ENCODE measurements around the gene KRTAP29-1.
"Not testable (repeated sequence)": the region's sequence is repeated elsewhere in the genome, so short reads cannot be mapped to it uniquely, and the experiment has no call there.

KRTAP29-1 gene

DNA sequence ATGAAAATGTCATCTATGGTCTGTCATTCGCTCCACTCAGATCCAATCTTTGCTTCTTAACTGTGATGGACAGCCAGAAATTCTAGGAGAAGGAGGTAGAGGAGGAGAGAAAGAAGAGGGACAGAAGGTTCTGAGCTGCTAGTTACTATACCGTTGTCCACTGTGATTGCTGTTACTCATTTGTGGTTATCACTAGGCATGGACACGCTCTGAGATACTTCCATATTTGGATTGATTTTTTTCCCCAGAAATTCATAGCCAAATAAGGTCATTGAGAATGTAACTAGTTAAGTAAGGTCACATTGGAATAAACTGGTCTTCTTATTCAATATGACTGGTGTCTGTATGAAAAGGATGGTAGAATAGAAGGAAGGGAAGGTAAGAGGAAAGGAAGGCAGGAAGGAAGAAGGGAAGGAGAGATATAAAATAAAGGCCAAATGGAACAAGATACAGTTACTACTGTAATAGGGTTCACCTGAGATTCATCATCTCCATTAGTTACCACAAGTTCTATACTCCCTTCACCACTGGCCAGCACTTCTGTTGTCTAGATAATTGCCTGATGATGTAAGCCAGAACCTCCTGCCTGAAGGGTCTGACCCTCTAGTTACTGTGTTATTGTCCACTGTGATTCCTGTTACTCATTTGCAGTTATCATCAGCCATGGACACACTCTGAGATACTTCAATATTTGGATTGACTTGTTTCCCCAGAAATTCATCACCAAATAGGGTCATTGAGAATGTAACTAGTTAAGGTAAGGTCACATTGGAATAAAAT lies 24.3 kb downstream of the KRTAP29-1 start:
- H3K27ac ChIP-seq, result no peak overlapping the region
- no peak for DNase-seq
- H3K9me3 ChIP-seq (ENCODE audit: severe bottlenecking), result no peaks in the 10 kb centered on the region
- peaks cover 66% of the 10 kb centered on the region for H3K27me3 ChIP-seq (ENCODE audit: insufficient read depth, low read depth, severe bottlenecking)
- H3K36me3 ChIP-seq, result no peaks in the 10 kb centered on the region
- no peak overlapping the region for H3K4me3 ChIP-seq (ENCODE audit: low read depth, low read length)
- TF ChIP-seq, protein P1, sequence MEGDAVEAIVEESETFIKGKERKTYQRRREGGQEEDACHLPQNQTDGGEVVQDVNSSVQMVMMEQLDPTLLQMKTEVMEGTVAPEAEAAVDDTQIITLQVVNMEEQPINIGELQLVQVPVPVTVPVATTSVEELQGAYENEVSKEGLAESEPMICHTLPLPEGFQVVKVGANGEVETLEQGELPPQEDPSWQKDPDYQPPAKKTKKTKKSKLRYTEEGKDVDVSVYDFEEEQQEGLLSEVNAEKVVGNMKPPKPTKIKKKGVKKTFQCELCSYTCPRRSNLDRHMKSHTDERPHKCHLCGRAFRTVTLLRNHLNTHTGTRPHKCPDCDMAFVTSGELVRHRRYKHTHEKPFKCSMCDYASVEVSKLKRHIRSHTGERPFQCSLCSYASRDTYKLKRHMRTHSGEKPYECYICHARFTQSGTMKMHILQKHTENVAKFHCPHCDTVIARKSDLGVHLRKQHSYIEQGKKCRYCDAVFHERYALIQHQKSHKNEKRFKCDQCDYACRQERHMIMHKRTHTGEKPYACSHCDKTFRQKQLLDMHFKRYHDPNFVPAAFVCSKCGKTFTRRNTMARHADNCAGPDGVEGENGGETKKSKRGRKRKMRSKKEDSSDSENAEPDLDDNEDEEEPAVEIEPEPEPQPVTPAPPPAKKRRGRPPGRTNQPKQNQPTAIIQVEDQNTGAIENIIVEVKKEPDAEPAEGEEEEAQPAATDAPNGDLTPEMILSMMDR (IDR thresholded peaks at IDR 0.05; ENCODE audit: low read depth, low read length), result no peak

DNA sequence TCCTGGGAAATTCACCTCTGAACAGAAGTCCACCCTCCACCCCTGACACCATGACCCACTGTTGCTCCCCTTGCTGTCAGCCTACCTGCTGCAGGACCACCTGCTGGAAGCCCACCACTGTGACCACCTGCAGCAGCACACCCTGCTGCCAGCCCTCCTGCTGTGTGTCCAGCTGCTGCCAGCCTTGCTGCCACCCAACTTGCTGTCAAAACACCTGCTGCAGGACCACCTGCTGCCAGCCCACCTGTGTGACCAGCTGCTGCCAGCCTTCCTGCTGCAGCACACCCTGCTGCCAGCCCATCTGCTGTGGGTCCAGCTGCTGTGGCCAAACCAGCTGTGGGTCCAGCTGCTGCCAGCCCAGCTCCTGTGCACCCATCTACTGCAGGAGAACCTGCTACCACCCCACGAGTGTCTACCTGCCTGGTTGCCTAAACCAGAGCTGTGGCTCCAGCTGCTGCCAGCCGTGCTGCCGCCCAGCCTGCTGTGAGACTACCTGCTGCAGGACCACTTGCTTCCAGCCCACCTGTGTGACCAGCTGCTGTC lies 26.9 kb downstream of the KRTAP29-1 start, which contains the start of gene KRTAP9-7:
Gene KRTAP9-7 (plus strand): TSS at position 51 of the 543 bp plus-strand sequence. CDS start 0 bp downstream, at position 51.
- not testable (repeated sequence) for H3K36me3 ChIP-seq; DNase-seq; H3K9me3 ChIP-seq (ENCODE audit: severe bottlenecking); H3K4me3 ChIP-seq (ENCODE audit: low read depth, low read length); H3K27ac ChIP-seq
- peaks cover 44% of the 10 kb centered on the region for H3K27me3 ChIP-seq (ENCODE audit: insufficient read depth, low read depth, severe bottlenecking)

DNA sequence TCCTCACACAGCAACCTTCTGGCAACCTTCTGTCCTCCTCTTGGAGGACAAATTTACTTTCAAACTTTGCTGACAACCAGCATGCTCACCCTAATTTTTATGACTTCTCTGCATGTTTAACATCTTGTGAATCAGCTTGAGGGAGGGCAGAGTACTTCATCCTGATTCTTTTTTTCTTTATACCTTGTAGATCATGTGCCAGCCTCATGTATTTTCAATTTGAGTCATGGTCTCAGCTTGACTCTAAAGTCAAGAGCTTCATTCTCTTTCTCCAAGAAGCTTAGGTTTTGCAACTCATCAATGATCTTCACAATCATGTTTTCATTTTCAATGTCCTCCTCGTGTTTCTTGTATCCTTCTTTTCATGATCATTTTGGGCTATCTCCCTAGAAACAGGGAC lies 30.8 kb downstream of the KRTAP29-1 start:
- Histone ChIP-seq H3K27ac (no peak overlapping the region), H3K36me3 (no peaks in the 10 kb centered on the region), H3K9me3 (ENCODE audit: severe bottlenecking) (no peaks in the 10 kb centered on the region), H3K27me3 (ENCODE audit: insufficient read depth, low read depth, severe bottlenecking) (peaks cover 14% of the 10 kb centered on the region), H3K4me3 (ENCODE audit: low read depth, low read length) (no peak overlapping the region)
- TF ChIP-seq, protein P1 (IDR thresholded peaks at IDR 0.05; ENCODE audit: low read depth, low read length), result no peak
- DNase-seq, result no peak

- H3K9me3 ChIP-seq (ENCODE audit: severe bottlenecking); H3K36me3 ChIP-seq; H3K27me3 ChIP-seq (ENCODE audit: insufficient read depth, low read depth, severe bottlenecking); H3K4me3 ChIP-seq (ENCODE audit: low read depth, low read length); H3K27ac ChIP-seq; DNase-seq: not testable (repeated sequence)
Observed at GRCh38 chr17:41271323-41271722, 31.3 kb downstream of the KRTAP29-1 start.

DNA sequence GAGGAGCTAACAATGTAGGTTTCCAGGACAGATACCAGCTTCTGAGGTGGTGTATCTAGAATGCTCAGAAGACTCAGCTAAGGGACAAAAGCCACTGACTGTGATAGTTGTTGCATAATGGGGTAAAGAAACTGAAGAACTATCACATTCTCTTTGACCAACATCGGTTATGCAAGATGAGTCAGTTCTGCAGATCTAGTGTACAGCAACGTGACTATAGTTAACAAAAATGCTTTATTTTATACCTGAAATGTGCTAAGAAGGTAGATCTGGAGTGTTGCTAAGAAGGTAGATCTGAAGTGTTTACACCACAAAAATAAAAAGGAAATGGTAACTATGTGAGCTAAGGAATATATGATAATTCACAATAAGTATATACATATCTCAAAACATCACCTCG lies 34.9 kb downstream of the KRTAP29-1 start:
- peaks cover 24% of the 10 kb centered on the region for H3K27me3 ChIP-seq (ENCODE audit: insufficient read depth, low read depth, severe bottlenecking)
- no peak overlapping the region for H3K4me3 ChIP-seq (ENCODE audit: low read depth, low read length)
- TF ChIP-seq, protein P1 (IDR thresholded peaks at IDR 0.05; ENCODE audit: low read depth, low read length), result no peak
- no peak for DNase-seq
- H3K9me3 ChIP-seq (ENCODE audit: severe bottlenecking), result no peaks in the 10 kb centered on the region
- H3K36me3 ChIP-seq, result no peaks in the 10 kb centered on the region
- H3K27ac ChIP-seq, result no peak overlapping the region

DNA sequence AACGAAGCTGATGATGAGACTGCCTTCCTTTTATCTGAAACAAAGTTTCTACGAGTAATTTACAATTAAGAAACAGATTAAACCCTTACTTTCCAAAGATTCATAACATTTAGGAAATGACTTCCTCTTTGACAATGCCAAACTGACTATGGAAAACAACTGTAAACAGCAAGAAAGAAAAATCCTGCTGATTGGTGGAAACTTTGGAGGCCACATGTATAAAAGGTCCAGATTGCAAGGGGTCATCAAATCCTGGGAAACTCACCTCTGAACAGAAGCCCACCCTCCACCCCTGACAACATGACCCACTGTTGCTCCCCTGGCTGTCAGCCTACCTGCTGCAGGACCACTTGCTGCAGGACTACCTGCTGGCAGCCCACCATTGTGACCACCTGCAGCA lies 37.6 kb downstream of the KRTAP29-1 start, which contains the start of gene KRTAP9-6:
Gene KRTAP9-6 (plus strand): TSS at position 301 of the 400 bp plus-strand sequence. CDS start 0 bp downstream, at position 301.
- Histone ChIP-seq H3K9me3 (ENCODE audit: severe bottlenecking) (no peaks in the 10 kb centered on the region), H3K4me3 (ENCODE audit: low read depth, low read length) (no peak within 1 kb of the TSS)
- TF ChIP-seq, protein P1 (IDR thresholded peaks at IDR 0.05; ENCODE audit: low read depth, low read length), result no peak

More for the DNA sequence above, 37.6 kb downstream of the KRTAP29-1 start, which contains the start of gene KRTAP9-6:
- Histone ChIP-seq H3K36me3 (no peaks in the 10 kb centered on the region), H3K27ac (no peak within 1 kb of the TSS), H3K27me3 (ENCODE audit: insufficient read depth, low read depth, severe bottlenecking) (peaks cover 42% of the 10 kb centered on the region)
- DNase-seq, result no peak

Measured in WERI-Rb-1 (cell line).